ENCODE results near the gene SIM2.

Gene SIM2

GRCh38 chr21:36704281-36704957, 5.5 kb downstream of the SIM2 start:
- no peak for DNase-seq (ENCODE audit: low read depth)
- H3K4me3 ChIP-seq (ENCODE audit: control insufficient read depth, low read depth, low read length) = no peak overlapping the region
- no peak for TF ChIP-seq CTCF (IDR thresholded peaks at IDR 0.05; ENCODE audit: control insufficient read depth, insufficient read depth, low read depth, low read length, missing control alignments)

GRCh38 chr21:36704958-36705678, 6.2 kb downstream of the SIM2 start:
- no peak overlapping the region for H3K4me3 ChIP-seq (ENCODE audit: control insufficient read depth, low read depth, low read length)
- no peak for DNase-seq (ENCODE audit: low read depth)
- TF ChIP-seq CTCF (IDR thresholded peaks at IDR 0.05; ENCODE audit: control insufficient read depth, insufficient read depth, low read depth, low read length, missing control alignments) = no peak

GRCh38 chr21:36705679-36706481, 7.0 kb downstream of the SIM2 start:
- H3K4me3 ChIP-seq (ENCODE audit: control insufficient read depth, low read depth, low read length) = no peak overlapping the region
- peak; percentile 15 for TF ChIP-seq CTCF (IDR thresholded peaks at IDR 0.05; ENCODE audit: control insufficient read depth, insufficient read depth, low read depth, low read length, missing control alignments)
- DNase-seq (ENCODE audit: low read depth) = no peak

GRCh38 chr21:36706482-36706852, 7.6 kb downstream of the SIM2 start:
- TF ChIP-seq CTCF (IDR thresholded peaks at IDR 0.05; ENCODE audit: control insufficient read depth, insufficient read depth, low read depth, low read length, missing control alignments) = no peak
- DNase-seq (ENCODE audit: low read depth) = no peak
- no peak overlapping the region for H3K4me3 ChIP-seq (ENCODE audit: control insufficient read depth, low read depth, low read length)

- TF ChIP-seq CTCF (IDR thresholded peaks at IDR 0.05; ENCODE audit: control insufficient read depth, insufficient read depth, low read depth, low read length, missing control alignments) = peak; percentile 16
- no peak overlapping the region for H3K4me3 ChIP-seq (ENCODE audit: control insufficient read depth, low read depth, low read length)
Measured at GRCh38 chr21:36706951-36707762, 8.2 kb downstream of the SIM2 start.

GRCh38 chr21:36707763-36708285, 8.9 kb downstream of the SIM2 start:
- DNase-seq (ENCODE audit: low read depth) = no peak
- no peak for TF ChIP-seq CTCF (IDR thresholded peaks at IDR 0.05; ENCODE audit: control insufficient read depth, insufficient read depth, low read depth, low read length, missing control alignments)
- H3K4me3 ChIP-seq (ENCODE audit: control insufficient read depth, low read depth, low read length) = no peak overlapping the region

More at GRCh38 chr21:36706951-36707762, 8.2 kb downstream of the SIM2 start:
- DNase-seq (ENCODE audit: low read depth) = no peak
